Measurements from ENCODE around the gene MUC13. TPM values are rescaled to one million over a fixed set of nuclear protein-coding genes. Genes with fewer than 3 reads are reported as not detected.

MUC13 gene
- total RNA-seq, 4 donors from 2014 or later: 0.19 TPM; not detected in 3

GRCh38 chr3:124951511-124952281, 17.1 kb upstream of the MUC13 start:
- H3K4me1 ChIP-seq: no peaks in the 10 kb centered on the region
- H3K4me3 ChIP-seq: no peak overlapping the region
- no peak for DNase-seq
- H3K36me3 ChIP-seq: no peaks in the 10 kb centered on the region
- intact Hi-C loops (cut with DNase I): no loop called here
- no peak overlapping the region for H3K27ac ChIP-seq
- TF ChIP-seq, protein P1, sequence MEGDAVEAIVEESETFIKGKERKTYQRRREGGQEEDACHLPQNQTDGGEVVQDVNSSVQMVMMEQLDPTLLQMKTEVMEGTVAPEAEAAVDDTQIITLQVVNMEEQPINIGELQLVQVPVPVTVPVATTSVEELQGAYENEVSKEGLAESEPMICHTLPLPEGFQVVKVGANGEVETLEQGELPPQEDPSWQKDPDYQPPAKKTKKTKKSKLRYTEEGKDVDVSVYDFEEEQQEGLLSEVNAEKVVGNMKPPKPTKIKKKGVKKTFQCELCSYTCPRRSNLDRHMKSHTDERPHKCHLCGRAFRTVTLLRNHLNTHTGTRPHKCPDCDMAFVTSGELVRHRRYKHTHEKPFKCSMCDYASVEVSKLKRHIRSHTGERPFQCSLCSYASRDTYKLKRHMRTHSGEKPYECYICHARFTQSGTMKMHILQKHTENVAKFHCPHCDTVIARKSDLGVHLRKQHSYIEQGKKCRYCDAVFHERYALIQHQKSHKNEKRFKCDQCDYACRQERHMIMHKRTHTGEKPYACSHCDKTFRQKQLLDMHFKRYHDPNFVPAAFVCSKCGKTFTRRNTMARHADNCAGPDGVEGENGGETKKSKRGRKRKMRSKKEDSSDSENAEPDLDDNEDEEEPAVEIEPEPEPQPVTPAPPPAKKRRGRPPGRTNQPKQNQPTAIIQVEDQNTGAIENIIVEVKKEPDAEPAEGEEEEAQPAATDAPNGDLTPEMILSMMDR (IDR thresholded peaks at IDR 0.05): no peak
- TF ChIP-seq POLR2A (IDR thresholded peaks at IDR 0.05): no peak
- 68 to 84% methylated on average over 8 of the region's 8 CpGs for WGBS, 2 donors
- H3K9me3 ChIP-seq: no peaks in the 10 kb centered on the region
- H3K27me3 ChIP-seq: no peaks in the 10 kb centered on the region

GRCh38 chr3:124950026-124950425, 15.5 kb upstream of the MUC13 start:
- no peak for DNase-seq
- intact Hi-C loops (cut with DNase I): no loop called here
- no peaks in the 10 kb centered on the region for H3K27me3 ChIP-seq
- no peaks in the 10 kb centered on the region for H3K4me1 ChIP-seq
- 54 to 61% methylated on average over 3 of the region's 3 CpGs for WGBS, 2 donors
- H3K4me3 ChIP-seq: no peak overlapping the region
- H3K36me3 ChIP-seq: no peaks in the 10 kb centered on the region
- no peak overlapping the region for H3K27ac ChIP-seq
- TF ChIP-seq, protein P1 (IDR thresholded peaks at IDR 0.05): no peak
- TF ChIP-seq POLR2A (IDR thresholded peaks at IDR 0.05): no peak
- no peaks in the 10 kb centered on the region for H3K9me3 ChIP-seq

DNA sequence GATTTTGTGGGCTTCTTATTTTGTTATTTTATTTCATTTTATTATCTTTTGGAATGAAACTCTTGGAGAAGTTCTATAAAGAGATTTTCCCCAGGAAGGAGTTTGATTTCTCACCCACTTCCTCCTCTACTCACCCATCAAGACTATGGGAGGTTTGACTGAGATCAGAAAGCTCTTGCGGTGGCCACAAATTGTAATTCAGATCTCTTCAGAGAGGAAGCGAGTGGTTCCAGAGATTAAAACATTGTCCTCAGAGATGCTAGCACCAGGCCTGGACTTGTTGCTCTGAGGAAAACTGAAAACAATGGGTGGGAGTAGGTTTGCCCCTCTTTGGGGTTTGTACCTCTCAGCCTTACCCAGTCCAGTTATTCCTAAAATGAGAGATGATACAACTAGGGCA, 8.1 kb upstream of the MUC13 start:
- Histone ChIP-seq H3K36me3 (no peaks in the 10 kb centered on the region), H3K27ac (no peak overlapping the region), H3K9me3 (no peaks in the 10 kb centered on the region), H3K27me3 (no peaks in the 10 kb centered on the region), H3K4me1 (no peaks in the 10 kb centered on the region), H3K4me3 (no peak overlapping the region)
- TF ChIP-seq, protein P1 (IDR thresholded peaks at IDR 0.05): no peak
- DNase-seq: no peak
- WGBS, 2 donors: 94 to 96% methylated on average over 2 of the region's 2 CpGs
- intact Hi-C loops (cut with DNase I): no loop called here

DNA sequence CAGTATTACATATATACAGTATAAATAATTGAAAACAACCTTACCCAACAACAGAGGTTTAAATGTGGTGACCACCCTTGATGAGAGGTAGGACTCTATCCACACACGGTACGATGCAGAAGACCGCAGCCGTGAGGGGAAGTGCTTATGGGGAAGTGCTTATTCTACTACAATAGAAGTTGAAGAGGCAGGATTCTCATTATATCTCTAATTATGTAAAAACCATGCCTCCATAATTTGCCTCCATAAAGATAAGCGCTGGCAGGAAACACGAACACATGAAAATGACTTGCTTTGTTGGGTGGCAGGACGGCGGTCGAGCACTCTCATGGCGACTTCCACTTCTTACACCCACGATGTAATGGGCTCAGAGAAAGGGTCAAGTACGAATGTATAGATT, 7.2 kb upstream of the MUC13 start:
- H3K4me1 ChIP-seq: no peaks in the 10 kb centered on the region
- H3K4me3 ChIP-seq: no peak overlapping the region
- H3K9me3 ChIP-seq: no peaks in the 10 kb centered on the region
- intact Hi-C loops (cut with DNase I): no loop called here
- no peak for DNase-seq
- no peaks in the 10 kb centered on the region for H3K36me3 ChIP-seq
- H3K27ac ChIP-seq: no peak overlapping the region
- no peaks in the 10 kb centered on the region for H3K27me3 ChIP-seq
- 78 to 84% methylated on average over 10 to 12 of the region's 12 CpGs for WGBS, 2 donors
- no peak for TF ChIP-seq POLR2A (IDR thresholded peaks at IDR 0.05)
- TF ChIP-seq, protein P1 (IDR thresholded peaks at IDR 0.05): no peak

DNA sequence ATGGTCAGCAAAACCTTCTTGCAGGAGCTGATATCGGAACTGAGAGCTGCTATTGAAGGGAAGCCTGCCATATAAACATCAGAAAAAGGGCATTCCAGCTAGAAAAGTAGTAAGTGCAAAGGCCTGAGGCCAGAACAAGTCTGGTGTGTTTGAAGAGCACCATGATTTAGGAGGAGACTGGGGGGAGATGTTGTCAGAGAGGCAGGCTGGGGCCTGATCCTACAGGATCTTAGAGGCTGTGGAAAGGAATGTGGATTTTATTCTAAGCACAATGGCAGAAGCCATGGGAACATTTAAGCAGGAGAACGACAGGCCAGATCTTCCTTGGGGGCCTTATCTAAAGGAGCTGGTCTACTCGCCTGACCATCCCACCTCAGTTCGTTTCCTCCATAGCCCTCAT, 5.1 kb upstream of the MUC13 start:
- WGBS, 2 donors: 29 to 46% methylated on average over 4 of the region's 4 CpGs
- TF ChIP-seq, protein P1 (IDR thresholded peaks at IDR 0.05): no peak
- no peak for TF ChIP-seq POLR2A (IDR thresholded peaks at IDR 0.05)
- no peak for DNase-seq

More for the DNA sequence above, 5.1 kb upstream of the MUC13 start:
- intact Hi-C loops (cut with DNase I): no loop called here
- Histone ChIP-seq H3K9me3 (no peaks in the 10 kb centered on the region), H3K4me3 (no peak overlapping the region), H3K4me1 (no peaks in the 10 kb centered on the region), H3K27ac (no peak overlapping the region), H3K27me3 (no peaks in the 10 kb centered on the region), H3K36me3 (no peaks in the 10 kb centered on the region)

Measured in esophagus squamous epithelium (tissue), 5 donors.